ENCODE data around the gene CAMTA1.

The CAMTA1 gene

DNA sequence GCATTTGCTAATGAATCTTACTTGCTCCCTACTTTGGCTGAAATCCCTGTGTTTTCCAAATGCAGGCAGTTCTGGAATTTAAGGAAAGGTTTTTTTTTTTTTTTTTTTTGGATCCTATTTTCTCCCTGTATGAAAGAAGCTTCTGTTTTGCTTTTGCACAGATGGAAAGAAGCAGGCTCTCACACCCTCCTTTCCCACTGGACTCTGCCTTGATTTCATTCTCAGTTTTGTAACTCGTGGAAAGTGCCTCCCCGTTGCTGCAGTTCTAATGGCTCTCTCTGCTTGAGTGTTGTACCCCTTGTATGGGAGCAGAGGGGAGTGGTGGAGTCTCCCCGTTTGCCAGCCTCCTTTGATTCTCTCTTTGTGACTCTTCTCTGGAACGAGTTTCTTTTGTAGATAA, 291.9 kb downstream of the CAMTA1 start:
- no peak for DNase-seq (ENCODE audit: low read depth)

DNA sequence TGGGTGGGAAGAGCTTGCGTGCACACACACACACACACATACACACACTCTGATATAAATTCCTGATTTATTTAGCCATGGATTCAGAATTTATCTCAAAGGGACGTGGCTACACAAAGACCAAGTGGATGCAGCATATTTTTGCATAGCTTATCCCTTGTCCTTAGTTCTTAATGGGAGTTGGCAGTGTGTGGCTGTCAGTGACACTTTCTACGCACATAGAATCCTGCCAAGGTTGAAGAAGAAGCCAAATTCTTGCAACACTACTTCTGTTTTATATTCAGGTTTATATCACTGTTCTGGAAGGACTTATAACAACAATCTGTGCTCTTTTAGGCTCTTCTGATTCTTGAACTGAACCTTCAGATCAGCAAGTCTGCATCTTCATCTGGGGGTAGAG, 292.7 kb downstream of the CAMTA1 start:
- DNase-seq (ENCODE audit: low read depth), result no peak

DNA sequence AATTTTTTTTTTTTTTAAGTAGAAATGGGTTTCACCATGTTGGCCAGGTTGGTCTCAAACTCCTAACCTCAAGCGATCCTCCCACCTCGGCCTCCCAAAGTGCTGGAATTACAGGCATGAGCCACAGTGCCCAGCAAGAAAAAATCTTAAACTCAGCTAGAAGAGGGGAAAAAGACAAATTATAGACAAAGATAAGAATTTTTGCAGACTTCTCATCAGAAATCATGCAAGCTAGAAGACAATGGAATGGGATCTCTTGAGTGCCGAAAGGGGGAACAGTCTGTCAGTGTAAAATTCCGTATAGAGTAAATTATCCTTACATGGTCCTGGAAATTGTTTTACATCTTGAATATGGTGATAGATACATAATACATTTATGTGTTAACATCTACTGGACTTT, 294.4 kb downstream of the CAMTA1 start:
- DNase-seq (ENCODE audit: low read depth), result no peak

DNA sequence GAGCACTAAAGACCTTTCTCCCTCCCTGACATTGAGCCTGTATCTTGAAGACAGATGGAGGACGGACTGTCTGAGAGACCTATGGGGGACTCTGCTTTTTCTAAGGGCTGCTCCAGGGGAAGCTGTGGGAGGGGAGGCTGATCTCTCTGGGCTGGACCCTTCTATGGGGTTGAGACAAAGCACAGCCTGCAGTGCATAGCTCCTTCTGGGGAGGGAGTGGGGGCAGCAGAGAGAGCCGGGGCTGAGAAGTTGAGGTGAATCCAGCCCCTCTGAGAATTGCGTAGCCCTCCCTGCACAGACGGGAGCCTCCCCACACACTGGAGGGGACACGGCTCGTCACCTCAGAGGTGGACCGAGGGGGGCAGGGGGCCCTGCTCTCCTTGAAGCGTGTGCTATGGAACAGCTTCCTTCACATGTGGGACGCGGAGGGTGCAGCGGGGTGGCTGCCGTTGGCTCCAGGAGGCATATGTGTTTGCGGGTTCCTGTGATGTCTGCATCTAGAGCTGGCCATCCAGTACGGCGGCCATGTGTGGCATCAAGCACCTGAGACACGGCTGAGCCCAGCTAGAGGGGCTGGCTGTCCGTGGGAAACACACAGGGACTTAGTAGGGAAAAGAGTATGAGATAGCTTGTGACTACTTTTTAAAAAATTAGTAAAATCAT, 299.1 kb downstream of the CAMTA1 start:
- no peak for DNase-seq (ENCODE audit: low read depth)

DNA sequence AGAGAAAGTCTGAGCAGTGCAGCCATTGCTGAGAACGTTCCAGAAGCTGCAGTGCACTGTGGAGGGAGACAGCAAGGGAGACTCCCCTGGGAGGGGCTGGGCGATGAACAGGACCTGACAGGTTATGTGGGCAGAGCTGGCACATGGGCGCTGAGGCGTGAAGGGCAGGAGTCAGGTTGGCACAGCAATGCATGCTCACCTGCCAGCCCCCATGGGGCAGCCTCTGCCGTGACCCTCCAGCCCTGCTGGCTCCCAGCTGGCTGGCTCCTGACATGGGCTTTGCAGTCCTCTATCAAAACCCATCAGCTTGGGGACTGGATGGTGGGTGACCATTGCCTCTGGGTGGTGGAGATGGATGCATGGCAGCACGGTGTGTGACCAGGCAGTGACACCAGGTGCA, 300.3 kb downstream of the CAMTA1 start:
- DNase-seq (ENCODE audit: low read depth), result no peak

DNA sequence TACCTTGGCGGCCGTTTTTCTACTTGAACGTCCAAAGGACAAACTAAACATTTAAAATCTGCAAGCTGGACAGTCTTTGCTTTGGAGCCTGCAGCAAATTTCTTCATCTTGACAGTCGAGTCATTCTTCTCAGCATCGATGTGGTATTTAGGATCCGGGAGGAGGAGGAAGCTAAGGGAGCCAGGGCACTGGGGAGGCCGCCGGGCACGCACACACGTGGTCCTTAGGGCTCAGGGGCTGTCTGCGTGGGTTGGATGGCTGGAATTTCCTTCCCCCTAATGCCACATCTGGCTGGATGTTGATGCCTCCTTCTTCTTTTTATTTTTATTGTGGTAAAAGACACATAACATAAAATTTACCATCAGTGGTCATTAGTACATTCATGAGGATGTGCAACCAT, 300.9 kb downstream of the CAMTA1 start:
- DNase-seq (ENCODE audit: low read depth), result no peak

DNA sequence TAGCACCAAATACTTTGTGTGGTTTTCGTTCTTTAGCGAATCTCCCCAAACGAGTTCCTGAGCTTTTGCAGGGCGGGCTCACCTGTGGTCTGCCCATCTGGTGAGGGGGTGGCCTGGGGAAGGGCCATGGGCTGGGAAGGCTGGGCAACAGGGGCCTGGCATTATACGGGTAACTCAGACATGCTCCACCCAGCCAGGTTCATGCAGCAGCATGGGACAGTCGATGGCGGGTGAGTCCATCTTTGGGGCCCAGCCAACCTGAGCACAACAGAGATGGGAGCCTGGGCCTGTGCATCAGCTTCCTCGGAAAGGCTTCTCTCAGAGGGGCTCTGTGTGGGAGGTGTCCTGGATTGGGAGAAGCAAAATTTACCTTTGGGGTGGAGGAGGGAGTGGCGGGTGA, 302.6 kb downstream of the CAMTA1 start:
- DNase-seq (ENCODE audit: low read depth), result no peak

DNA sequence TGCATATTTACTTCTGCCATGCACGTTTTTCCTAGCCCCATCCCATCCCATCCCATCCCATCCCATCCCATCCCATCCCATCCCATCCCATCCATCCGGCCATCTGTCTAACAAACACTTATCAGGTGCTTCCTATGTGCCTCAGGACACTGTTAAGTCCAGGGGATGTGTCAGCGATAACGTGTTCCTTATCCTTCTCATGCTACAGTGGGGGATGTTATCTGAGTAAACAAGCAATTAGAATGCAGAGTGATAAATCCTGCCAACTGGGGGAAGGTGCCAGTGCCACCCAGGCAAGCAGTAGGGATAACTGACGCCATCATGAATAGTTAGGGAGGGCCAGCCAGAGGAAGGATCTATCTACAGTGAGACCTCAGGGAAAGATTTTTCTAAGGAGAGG, 304.2 kb downstream of the CAMTA1 start:
- DNase-seq (ENCODE audit: low read depth), result no peak

DNA sequence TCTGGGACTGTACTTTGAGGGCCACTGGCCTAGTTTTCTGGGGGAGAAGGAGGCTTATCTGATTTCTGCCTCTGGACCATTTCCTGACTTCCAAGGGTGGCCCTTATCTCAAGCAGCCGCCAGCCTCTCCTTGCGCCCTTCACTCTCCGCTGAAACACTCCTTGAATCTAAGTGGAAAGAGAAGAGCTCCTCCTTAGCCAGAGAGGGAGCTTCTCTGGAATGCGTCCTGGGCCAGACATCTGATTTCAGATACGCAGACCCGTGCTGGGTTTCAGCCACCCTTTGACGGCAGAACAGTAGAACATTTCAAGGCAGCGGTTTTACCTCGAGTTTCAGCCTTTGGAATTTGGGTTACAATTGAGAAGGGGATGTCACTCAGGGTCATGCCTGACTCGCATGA, 308.0 kb downstream of the CAMTA1 start:
- DNase-seq (ENCODE audit: low read depth), result no peak

DNA sequence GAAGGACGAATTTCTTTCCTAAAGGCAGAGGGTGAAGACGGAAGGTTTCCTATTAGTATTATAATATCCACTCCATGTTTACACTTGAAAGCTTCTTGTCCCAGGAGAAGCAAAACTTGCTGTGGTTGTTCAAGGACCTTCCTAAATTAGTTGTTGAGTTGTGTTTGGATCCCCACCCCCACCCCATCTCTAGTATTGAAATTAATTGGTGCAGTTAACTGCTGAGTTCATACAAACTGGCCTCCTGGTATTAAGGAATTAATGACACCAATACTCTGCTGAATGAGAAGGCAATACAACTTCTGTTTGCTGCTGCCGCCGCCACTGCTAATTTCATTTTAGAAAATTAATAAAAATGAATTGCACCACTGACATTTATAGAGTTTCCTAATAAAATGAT, 308.8 kb downstream of the CAMTA1 start:
- no peak for DNase-seq (ENCODE audit: low read depth)

DNA sequence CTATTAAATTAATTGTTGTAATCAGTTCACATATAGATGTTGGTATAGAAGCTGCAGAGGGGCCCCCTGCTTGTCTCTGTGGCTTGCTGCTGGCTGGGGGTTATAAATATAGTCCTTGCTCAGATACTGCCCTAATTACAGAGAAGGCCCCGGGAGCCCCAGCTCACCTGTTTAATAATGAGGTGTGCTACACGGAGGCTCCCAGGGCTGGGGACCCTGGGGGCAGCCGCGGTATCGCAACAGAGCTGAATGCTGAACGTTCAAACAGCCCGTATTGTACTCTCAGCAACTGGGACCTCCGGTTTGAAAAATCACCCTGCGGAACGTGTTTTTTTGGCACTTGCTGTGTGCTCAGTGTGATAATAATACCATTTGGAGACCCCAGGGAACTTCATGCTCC, 309.3 kb downstream of the CAMTA1 start:
- DNase-seq (ENCODE audit: low read depth), result no peak

DNA sequence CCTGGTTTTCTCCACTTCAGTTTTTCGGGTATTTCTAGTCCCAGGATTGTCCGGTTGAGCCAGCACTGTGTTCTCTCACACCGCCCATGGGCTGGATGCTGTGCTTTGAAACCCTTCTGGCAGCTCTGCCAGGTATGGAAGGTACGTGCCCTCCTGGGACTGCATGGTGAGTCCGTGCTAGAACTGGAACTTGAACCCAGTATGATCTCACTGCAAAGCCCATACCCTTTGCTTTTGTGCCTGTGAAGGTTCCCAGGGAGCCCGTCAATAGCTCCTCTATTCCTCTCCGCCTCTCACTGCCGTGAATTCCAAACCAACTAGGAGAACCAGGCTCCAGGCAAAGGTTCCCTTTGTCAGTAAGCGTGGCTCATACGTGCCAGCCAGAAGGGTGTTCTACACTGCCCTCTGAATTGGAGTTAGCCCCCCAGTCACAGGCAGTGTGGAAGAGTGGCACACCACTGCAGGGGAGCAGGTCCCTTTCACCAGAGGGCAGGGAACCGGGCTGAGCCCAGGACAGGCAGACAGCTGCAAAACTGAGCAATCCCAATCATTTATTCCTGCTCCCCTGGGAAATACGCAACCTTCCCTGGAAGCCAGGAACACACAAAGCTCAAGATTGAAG, 310.2 kb downstream of the CAMTA1 start:
- DNase-seq (ENCODE audit: low read depth), result no peak

DNA sequence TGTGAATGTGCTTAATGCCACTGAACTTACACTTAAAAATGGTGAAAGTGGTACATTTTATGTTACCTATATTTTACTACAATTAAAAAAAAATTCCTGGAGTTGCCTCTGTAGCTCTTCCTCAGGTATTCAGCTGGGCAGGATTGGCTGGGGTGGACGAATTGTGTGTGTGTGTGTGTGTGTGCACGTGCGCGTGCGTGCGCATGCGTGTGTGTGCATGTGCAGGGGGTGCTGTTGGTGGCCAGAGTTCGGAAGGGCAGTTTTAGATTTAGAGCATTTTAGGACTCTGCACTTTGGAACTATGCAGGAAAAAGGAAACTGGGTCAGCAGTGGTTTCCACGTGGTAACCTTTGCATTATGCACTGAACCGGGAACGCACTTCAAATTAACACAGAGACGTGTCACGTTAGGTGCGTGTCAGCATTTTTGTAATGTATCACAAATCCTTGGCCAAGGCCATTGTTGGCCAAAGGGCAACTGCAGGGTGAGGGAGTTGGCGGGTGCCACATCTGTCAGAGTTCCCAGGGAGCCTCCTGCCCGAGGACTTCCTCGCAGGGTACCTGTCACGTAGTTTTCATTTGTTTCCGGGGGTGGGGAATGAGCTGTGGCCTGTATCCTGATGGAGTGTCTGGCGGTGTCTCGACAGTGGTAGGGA, 312.8 kb downstream of the CAMTA1 start:
- no peak for DNase-seq (ENCODE audit: low read depth)

DNA sequence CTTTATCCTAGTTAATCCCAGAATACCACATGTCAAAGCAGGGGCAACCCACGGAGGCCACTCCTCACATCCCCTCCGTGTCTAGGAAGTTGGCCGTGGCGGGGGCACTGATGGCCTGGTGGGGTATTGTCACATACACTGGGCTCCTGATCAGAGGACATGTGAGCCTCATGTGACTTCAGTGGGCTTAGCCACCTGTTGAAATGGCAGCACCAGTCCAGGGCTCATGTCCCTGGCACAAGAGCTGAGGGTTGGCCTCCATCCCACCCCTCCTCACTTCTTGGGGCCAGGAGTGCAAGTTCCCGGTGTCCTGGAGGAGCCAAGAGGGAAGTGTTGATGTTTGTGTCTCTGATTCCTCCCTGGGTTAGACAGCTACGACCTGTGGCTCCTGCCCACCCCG, 313.4 kb downstream of the CAMTA1 start:
- no peak for DNase-seq (ENCODE audit: low read depth)

DNA sequence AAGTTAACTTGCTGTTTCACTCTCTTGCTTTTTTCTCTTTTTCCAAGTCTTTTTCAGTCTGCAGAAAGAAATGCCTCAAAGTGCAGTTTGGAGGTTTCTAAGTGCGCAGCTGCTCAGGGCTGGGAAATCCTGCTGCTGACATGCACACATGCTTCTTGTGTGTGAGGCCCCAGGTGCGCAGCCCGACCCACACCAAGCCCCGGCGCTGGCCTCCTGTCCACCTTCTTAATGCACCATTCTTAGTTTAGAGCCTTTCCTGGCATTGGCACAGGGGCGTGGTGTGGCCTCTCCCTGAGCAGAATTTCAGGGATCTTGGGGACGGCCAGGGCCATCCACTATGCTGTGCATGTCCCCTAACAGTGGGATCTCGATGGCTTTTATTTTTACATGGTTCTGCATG, 315.2 kb downstream of the CAMTA1 start:
- DNase-seq (ENCODE audit: low read depth), result no peak

DNA sequence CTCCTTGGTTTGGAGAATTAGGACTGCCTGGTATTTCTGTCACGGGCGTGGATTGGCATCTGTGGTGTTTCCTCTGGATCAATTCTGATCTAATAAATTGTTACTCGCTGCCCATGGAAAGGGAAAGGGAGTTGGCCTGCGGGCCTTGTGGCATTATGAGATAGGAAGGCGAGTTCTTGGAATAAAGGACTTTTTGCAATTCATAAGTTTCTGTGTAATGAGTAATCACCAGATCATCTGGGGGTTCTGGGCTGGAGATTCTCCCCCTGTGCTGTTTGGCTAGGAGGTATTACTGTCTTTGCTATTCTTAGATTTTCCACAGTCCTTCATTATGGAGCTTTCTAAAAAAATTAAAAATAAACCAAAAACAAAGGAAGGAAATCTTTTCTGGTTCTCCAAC, 315.9 kb downstream of the CAMTA1 start:
- DNase-seq (ENCODE audit: low read depth), result no peak

DNA sequence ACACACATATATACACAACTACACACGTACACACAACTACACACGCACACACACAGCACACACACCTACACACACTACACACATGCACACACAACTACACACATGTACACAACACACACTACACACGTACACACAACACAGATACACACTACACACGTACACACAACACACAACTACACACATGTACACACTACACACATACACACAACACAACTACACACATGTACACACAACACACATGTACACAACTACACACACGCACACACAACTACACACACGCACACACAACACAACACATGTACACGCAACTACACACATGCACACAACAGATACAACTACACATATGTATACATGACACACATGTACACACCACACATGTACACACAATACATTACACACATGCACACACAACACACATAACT, 318.1 kb downstream of the CAMTA1 start:
- DNase-seq (ENCODE audit: low read depth), result no peak

DNA sequence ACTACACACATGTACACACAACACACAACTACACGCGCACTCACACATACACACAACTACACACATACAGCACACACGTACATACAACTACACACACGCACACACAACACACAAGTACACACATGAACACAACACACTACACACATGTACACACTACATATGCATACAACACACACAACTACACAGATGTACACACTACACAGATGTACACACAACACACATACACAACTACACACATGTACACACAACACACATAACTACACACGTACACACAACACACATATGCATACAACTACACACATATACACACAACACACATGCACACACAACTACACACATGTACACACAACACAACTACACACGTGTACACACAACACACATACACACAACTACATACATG, 318.6 kb downstream of the CAMTA1 start:
- DNase-seq (ENCODE audit: low read depth), result no peak

DNA sequence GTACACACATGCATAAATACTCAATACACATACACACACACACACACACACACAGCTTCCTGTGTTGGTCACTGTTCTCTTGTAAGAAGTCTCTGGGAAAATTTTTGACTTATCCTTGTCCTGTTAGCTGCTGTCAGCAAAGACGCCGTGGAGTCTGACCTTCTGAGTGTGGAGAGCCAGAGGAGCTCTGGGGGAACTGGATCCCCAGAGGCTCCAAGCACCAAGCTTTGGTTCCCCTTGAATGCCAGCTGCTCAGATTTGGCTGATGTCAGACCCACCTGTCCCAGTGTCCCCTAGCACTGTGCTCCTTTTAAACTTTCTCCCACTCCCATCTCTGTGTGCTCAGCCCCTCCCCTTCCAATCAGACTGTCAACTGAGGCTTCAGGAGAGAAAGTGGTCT, 319.1 kb downstream of the CAMTA1 start:
- DNase-seq (ENCODE audit: low read depth), result no peak

DNA sequence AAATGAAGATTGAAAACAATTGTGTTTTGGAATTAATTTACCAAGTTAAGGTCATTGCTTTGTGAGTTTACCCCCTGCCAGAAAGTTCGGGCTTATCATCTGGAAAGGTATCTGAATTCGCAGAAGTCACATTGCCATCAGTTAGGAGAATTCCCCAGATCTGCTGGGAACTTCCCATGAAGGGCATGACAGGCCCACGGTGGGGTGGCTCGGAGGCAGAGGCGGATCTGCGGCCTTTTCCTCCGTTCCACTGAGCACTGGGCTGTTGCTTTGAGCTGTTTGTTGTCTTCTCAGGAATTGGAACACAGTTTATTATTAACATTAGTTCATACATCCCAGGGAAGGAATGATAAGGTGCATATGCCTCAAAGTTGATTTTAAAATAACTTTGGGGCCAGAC, 320.0 kb downstream of the CAMTA1 start:
- DNase-seq (ENCODE audit: low read depth), result no peak

DNA sequence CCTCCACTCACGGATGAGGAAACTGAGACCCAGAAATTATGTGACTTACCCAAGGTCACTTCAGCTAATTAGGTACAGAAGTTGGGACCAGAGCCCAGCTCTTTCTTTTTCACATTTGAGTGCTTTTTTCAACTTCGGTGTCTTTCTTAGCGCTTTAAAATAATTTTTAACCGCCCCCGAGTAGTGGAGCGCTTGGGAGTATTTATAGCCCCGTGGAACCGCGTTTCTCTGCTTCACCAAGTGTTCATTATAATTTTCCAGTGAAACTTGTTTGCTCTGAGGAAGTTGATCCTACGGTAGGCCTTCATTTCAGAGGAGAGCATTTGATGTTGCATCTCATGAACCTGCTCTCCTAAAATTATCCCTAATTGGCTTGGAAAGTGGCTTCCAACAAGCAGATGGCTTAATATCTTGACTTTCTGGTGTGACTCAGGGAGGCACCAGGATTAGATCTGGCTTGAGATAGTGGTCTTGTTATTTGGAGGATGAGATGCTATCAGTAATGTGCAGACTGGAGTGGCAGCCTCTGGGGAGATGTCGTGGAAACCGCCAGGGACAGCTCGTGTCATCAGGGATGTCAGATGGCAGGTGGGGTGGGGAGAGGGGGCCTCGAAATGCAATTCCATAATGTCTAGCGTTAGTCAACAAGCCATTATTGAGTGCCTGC, 321.3 kb downstream of the CAMTA1 start:
- DNase-seq (ENCODE audit: low read depth), result no peak

DNA sequence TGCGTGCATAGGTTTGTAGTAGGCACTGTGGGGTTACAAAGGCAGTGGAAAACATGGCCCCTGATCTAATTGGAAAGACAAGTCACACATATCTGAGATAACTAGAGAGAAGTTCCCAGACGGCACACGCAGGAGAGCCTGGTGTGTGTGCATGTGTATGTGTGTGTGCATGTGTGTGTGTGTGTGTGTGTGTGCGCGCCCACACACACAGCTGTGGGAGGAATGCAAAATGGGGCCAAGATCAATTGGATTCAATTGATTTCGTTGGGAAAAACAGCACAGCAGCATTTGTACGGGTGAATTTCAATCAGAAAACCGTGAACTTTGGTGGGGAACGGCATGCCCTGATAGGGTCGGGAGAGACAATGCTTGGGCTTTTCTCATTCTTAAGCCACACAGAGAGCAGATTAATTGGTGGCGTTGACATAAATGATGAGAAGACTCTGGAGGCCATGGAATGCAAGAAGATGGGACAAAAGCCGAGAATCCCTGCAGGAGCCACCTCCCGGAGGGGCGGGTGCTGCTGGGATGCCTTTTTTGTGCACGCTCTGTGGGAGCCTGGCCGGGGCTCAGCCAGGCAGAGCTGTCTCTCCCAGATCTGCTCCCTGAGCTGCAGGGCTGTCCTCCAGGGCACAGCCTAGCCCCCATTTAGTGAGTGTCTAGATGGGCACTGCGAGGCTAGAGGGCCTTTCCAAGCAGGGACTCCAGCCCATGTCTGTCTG, 322.0 kb downstream of the CAMTA1 start:
- no peak for DNase-seq (ENCODE audit: low read depth)

DNA sequence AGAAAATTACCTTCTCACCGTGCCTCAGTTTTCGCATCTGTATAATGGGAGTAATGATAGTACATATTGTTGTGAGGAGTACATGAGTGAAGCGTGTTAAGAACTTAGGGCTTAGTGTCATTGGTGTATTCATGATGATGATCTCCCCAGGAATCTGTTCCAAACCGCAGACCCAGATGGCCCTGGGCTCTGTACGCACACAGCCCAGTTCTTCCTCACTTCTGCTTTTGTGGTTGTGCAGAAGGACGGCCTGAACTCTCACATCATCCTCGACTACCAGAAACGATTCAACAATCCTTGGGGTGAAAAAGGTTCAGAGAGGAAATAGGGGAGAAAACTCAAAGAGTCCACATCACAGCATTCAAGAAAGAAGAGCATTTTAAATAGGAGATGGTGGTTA, 323.0 kb downstream of the CAMTA1 start:
- DNase-seq (ENCODE audit: low read depth), result no peak
